ENCODE measurements around the gene NDUFAF7. TPM values are rescaled to one million over a fixed set of nuclear protein-coding genes. Genes with fewer than 3 reads are reported as not detected.
A peak's percentile ranks its signal among the peaks of the same experiment; 100 is the strongest.

NDUFAF7 gene, protein sequence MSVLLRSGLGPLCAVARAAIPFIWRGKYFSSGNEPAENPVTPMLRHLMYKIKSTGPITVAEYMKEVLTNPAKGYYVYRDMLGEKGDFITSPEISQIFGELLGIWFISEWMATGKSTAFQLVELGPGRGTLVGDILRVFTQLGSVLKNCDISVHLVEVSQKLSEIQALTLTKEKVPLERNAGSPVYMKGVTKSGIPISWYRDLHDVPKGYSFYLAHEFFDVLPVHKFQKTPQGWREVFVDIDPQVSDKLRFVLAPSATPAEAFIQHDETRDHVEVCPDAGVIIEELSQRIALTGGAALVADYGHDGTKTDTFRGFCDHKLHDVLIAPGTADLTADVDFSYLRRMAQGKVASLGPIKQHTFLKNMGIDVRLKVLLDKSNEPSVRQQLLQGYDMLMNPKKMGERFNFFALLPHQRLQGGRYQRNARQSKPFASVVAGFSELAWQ
- total RNA-seq, result 10 to 100 TPM; 12.8 to 25.7 TPM

- Histone ChIP-seq H3K4me3 (peak within 1 kb of the TSS; percentile 66 to 67), H3K27me3 (replicated peaks; ENCODE audit: insufficient read depth) (no peaks in the 10 kb centered on the region), H3K36me3 (peaks cover 0 to 2% of the 10 kb centered on the region in 2 donors), H3K4me1 (replicated peaks) (no peaks in the 10 kb centered on the region), H3K9me3 (no peaks in the 10 kb centered on the region), H3K27ac (peak within 1 kb of the TSS; percentile 87 to 89)
- intact Hi-C loops (cut with DNase I), result loop anchor here (5.0 kb wide), 1 partner anchor 74 kb away; the partner anchor contains the start of gene EIF2AK2
- TF ChIP-seq POLR2A (IDR thresholded peaks at IDR 0.05), result peak; percentile 78
- TF ChIP-seq POLR2AphosphoS5 (IDR thresholded peaks at IDR 0.05), result peak; percentile 93
- TF ChIP-seq, protein P1, sequence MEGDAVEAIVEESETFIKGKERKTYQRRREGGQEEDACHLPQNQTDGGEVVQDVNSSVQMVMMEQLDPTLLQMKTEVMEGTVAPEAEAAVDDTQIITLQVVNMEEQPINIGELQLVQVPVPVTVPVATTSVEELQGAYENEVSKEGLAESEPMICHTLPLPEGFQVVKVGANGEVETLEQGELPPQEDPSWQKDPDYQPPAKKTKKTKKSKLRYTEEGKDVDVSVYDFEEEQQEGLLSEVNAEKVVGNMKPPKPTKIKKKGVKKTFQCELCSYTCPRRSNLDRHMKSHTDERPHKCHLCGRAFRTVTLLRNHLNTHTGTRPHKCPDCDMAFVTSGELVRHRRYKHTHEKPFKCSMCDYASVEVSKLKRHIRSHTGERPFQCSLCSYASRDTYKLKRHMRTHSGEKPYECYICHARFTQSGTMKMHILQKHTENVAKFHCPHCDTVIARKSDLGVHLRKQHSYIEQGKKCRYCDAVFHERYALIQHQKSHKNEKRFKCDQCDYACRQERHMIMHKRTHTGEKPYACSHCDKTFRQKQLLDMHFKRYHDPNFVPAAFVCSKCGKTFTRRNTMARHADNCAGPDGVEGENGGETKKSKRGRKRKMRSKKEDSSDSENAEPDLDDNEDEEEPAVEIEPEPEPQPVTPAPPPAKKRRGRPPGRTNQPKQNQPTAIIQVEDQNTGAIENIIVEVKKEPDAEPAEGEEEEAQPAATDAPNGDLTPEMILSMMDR (IDR thresholded peaks at IDR 0.05), result peak in 1 of 4 experiments; percentile 20
- 0% methylated on average over 69 of the region's 73 CpGs for WGBS
- DNase-seq (ENCODE audit: low spot score), result peak; percentile 91
Observed at GRCh38 chr2:37231241-37232130, at the start of gene NDUFAF7, which contains the start of gene CEBPZ. Gene NDUFAF7 (plus strand): TSS chr2:37231658. CDS start chr2:37231706, 48 bp downstream. Gene CEBPZ (minus strand): TSS chr2:37231596. CDS start chr2:37231567, 29 bp downstream.

- H3K4me3 ChIP-seq, result no peak overlapping the region
- no peaks in the 10 kb centered on the region for H3K36me3 ChIP-seq
- no peaks in the 10 kb centered on the region for H3K9me3 ChIP-seq
- DNase-seq (ENCODE audit: low spot score), result no peak
- no peak overlapping the region for H3K27ac ChIP-seq
- WGBS, result 73% methylated on average over 17 of the region's 17 CpGs
- TF ChIP-seq POLR2A (IDR thresholded peaks at IDR 0.05), result no peak
- TF ChIP-seq, protein P1 (IDR thresholded peaks at IDR 0.05), result no peak
- TF ChIP-seq POLR2AphosphoS5 (IDR thresholded peaks at IDR 0.05), result no peak
- no peaks in the 10 kb centered on the region for H3K27me3 ChIP-seq (replicated peaks; ENCODE audit: insufficient read depth)
- intact Hi-C loops (cut with DNase I), result no loop called here
- no peaks in the 10 kb centered on the region for H3K4me1 ChIP-seq (replicated peaks)
Observed at GRCh38 chr2:37181726-37182684, 49.5 kb upstream of the NDUFAF7 start.

GRCh38 chr2:37188570-37188969 lies 42.9 kb upstream of the NDUFAF7 start, which contains the start of gene SULT6B1:
Gene SULT6B1 (minus strand): TSS chr2:37188670. CDS start chr2:37188640, 30 bp downstream.
- 100% methylated on average over 2 of the region's 2 CpGs for WGBS
- intact Hi-C loops (cut with DNase I), result no loop called here
- TF ChIP-seq POLR2AphosphoS5 (IDR thresholded peaks at IDR 0.05), result no peak
- TF ChIP-seq, protein P1 (IDR thresholded peaks at IDR 0.05), result no peak
- TF ChIP-seq POLR2A (IDR thresholded peaks at IDR 0.05), result no peak
- H3K9me3 ChIP-seq, result no peaks in the 10 kb centered on the region
- no peak within 1 kb of the TSS for H3K27ac ChIP-seq
- H3K27me3 ChIP-seq (replicated peaks; ENCODE audit: insufficient read depth), result no peaks in the 10 kb centered on the region
- H3K4me3 ChIP-seq, result no peak within 1 kb of the TSS
- H3K36me3 ChIP-seq, result no peaks in the 10 kb centered on the region
- DNase-seq (ENCODE audit: low spot score), result no peak
- H3K4me1 ChIP-seq (replicated peaks), result no peaks in the 10 kb centered on the region

- Histone ChIP-seq H3K27me3 (replicated peaks; ENCODE audit: insufficient read depth) (no peaks in the 10 kb centered on the region), H3K9me3 (no peaks in the 10 kb centered on the region), H3K4me1 (replicated peaks) (no peaks in the 10 kb centered on the region), H3K27ac (no peak overlapping the region), H3K4me3 (no peak overlapping the region), H3K36me3 (no peaks in the 10 kb centered on the region)
- TF ChIP-seq POLR2AphosphoS5 (IDR thresholded peaks at IDR 0.05), result no peak
- TF ChIP-seq, protein P1 (IDR thresholded peaks at IDR 0.05), result no peak
- TF ChIP-seq POLR2A (IDR thresholded peaks at IDR 0.05), result no peak
- WGBS, result 67% methylated on average over 6 of the region's 6 CpGs
- no peak for DNase-seq (ENCODE audit: low spot score)
- intact Hi-C loops (cut with DNase I), result no loop called here
Observed at GRCh38 chr2:37189452-37190153, 41.9 kb upstream of the NDUFAF7 start.
